DMS 273 (cell line): ENCODE results near the gene MAD1L1.

Source experiments
- DNase-seq: peaks from one replicate; lab custom pipeline; 2025; ENCODE audit not compliant: unreplicated experiment; lab: John Stamatoyannopoulos, UW

Gene MAD1L1

DNA sequence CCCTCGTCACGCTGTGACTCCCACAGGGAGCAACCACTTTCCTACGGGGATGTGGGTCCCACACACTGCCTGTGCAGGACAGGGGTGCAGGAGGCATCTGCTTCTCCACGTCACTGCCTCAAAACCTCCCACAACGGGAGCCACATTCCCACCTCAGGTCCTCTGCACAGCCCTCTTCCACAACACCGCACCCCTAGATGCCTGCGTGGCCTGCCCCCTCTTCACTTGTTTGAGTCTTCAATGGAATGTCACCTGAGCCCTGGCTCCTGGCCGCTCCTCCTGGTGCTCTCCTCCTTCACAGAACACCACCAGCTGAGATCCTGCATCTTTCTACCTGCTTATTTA lies 73.6 kb downstream of the MAD1L1 start:
- DNase-seq = no peak

DNA sequence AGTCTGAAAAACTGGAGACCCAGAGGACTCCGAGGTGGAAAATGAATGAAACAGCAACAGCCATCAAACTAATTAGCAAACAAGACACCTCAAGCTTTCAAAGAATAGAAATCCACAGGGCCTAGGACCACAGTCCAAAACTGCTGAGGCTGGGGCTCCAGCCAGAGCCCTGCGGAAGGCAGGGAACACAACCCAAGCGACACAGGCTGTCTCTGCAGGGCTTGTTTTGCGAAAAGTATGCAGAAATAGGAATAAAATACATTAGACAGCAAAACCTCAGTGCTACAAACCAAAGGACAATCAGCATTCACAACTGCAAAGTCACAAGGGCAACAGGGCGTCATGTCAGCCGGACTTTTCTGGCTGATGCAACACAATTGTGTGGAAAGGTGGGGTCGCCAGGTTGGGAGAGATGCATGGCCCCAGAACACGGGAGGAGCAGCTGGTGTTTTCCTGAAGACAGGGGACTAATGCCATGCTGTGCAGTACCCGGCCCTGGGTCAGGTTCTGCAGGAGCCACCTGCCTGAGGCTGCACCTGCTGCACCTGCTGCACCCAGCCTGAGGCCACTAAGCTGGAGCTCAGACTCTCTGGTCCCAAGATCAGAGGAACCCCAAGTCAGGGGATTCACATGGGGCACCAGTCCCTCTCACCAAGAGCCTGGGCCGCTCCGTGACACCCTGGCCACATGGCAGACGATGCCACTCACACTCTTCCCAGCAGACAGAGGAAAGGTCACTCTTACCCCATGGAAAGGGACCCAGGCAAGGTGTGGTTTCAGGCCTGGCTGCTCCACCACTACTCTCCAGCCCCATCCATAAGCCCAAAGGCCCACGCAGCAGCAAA lies 74.2 kb downstream of the MAD1L1 start:
- DNase-seq = peak; percentile 39

GRCh38 chr7:2157473-2158279 lies 75.1 kb downstream of the MAD1L1 start:
- peak; percentile 83 for DNase-seq

DNA sequence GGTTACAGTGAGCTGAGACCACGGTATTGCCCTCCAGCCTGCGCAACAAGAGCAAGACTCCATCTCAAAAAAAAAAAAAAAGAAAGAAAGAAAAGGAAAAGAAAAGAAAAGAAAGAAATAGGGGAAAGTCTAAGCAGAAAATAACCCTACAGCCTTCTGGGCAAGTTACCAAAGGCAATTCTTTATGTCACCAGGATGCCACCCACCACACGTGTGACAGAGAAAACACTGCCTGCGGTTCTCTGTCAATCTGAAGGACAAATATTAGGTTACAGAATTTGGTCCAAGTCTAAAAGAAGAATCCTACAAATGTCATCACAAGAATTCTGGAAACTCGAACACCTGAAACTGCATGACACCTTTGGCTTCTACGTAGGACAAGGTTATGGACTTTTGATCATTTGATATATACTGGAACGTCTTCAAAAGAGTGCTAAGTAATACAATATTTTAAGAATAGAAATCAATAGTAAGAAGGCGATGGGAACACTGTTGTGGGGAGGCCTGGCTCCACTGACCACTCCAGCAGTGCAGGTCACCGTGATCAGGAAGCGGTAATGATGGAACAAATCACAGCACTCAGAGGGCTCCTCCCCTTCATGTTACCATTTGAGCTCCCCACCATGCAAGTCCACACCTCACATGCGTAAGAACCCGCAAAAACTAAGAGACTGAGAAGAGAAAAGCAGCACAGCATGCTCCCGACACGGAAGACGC lies 75.8 kb downstream of the MAD1L1 start:
- no peak for DNase-seq

GRCh38 chr7:2154831-2155230 lies 77.9 kb downstream of the MAD1L1 start:
- DNase-seq = no peak

DNA sequence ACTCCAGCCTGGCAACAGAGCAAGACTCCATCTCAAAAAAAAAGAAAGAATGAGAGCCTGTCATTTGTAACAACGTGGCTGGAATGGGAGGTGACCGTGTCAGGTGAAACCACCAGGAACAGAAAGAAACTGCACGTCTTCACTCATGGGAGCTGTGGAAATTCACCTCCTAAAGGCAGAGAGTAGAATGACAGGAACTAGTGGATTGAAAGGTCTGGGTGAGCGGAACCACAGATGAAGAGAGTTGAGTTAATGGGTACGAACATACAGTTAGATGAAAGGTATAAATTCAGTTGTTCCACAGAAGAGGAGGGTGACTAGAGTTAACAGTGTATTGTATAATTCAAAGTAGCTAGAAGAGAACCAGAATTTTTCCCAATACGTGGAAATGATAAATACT lies 78.6 kb downstream of the MAD1L1 start:
- DNase-seq = no peak

- no peak for DNase-seq
Measured at GRCh38 chr7:2152646-2153045, 80.1 kb downstream of the MAD1L1 start.

DNA sequence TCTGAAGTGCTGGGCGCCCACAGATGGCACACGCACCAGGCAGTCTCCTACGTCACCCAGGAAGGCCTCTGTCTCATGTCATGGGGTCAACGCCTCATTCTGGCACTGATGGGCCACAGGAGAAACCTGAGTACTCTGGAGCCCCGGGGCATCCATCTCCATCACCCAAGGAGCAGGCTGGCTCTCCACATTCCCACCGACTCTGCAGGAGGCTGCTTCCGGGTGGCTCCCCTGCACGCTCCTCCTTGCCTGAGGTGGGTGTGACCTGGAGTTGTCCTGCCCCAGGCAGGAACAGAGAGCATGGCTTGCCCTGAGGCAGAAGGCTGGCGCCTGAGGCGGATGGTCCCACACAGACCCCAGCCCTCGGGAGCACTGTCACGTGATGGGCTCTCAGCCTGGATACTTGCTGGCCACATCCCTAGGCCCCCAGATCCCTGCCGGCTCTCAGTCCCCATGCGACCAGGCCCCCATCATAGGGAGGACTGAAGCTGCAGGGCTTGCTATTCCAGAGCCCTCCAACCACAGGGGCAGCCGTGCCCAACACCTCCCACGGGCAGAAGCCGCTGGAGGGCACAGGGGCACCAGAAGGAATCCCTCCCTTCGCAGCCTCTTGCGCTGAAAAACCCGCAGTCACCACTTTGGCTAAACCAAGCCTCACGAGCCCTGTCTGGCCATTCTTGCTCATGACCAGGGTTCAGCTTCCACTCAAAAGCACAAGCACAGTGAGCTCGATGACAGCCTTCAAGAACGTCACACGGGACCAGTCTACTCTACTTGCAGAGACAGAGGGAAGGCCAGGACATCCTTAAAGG lies 80.7 kb downstream of the MAD1L1 start:
- no peak for DNase-seq

DNA sequence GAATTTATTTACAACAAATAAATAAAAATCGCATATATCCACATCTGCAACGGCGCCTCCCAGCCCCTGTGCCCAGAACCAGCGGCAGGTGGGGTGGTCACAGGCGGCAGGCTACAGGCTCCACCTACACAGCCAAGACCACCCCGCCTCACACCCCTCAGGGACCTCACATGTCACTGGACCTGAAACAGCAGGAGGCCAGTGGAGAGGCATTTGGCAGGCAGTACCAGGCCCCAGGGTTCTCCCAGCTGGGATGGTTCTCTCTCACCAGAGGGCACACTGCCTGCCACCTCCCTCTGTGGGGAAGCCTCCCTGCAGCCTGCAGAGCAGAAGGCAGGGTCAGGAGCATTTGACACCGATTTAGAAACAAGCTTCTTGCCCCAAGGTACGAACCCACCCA lies 81.5 kb downstream of the MAD1L1 start:
- peak; percentile 52 for DNase-seq

- DNase-seq = no peak
Measured at GRCh38 chr7:2150445-2150815, 82.3 kb downstream of the MAD1L1 start.

DNA sequence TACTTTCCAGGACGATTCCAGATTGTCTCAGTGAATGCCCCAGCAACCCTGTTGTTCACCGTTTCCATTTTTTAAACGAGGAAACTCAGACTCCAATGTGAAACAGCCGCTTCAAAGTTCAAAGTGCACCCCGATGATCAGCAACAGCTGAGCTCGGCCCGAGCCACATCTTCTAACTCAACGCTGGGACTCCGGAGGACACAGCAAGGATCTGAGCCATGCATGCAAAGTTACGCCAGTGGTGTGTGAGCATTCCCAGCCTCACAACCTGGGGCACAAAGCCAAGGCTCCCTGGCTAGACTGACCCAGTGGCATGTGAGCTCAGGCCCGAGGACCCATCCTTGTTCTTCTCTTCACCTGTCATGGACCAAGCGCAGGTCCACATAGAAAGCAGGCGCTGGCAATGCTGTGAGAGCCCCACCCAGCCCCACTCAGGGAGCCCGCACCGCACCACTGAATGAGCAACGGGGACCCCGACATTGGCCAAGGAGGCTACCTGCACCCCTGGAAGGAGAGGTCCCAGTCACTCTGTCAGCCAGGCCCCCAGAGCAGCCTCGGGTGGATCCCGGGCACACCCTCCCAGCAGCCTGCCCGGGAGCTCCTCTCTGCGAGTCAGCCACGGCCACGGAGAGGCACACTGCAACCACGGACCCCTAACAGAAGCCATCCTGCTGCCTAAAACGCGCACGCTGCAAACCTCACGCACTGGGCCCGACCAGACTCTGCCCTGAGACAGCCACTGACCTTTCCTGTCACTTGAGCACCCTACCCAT lies 82.9 kb downstream of the MAD1L1 start:
- no peak for DNase-seq

DNA sequence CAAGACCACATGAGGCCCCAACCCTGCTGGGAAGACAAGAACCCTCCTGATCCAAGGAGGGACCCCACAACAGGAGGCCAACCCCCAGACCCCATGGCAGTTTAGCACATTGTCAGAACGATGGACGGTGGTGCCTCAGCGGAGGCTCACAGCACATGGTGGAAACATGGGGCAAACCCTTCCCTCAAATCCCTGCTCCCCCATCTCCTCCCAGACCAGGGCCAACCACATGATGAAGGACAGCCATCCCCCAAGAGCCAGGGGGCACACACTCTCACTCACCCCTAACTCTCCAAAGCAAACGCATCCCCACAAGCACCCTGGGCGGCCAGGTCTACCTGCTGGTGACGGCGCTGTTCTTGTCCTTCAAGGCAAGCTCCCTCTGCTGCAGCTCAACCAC lies 83.9 kb downstream of the MAD1L1 start:
- DNase-seq = no peak

DNA sequence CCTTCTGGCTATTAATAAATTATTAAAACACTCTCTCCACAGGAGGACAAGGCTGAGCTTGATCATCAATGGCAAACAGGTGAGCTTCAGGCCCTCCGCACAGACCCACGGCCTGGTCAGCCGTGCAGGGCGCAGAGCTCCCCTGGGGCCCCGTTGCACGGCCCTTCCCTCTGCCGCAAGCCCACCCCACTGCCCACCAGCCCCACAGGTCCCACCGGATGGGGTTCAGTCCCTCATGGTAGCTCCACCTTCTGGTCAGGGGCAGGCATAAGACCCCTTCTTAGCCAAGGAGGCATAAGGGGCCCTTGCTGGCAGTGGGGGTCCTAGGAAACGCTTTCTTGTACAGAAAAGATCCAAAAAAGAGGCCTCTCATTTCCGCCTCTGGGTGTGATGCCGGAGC lies 84.6 kb downstream of the MAD1L1 start:
- no peak for DNase-seq

DNA sequence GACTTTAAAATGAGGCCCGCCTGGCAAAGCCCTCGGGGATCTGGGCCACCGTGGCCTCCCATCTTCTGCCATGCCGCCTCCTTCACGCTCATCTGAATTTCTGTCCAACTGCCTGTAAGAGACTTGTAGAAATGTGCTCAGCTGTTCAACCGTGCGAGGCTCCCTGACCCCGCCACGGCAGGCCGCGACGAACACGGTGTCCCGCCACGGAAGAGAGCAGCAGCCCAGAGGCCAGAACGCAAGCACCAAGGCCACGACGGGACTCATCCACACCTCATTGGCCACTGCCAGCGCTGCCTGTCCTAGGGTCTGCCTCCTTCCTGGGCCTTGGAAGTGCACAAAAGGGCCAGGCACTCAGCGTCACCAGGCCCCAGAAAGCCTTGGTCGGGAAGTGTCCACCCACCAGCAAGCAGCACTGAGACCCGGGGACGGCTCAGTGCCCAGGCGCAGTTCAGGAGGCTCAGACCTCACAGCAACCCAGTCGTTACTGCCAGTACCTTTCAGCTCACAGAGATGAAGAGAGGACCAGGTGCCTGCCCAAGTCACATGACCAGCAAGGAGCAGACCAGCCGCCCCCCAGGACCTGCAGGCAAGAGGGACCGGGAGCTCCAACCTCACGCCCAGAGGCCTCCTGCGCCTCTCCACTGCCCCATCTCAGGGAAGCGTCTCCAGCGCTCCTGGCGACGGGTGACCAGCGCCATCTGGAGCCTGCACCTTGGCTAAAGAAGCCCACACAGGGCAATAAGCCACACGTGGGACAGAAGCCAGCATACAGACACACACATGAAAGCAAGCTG lies 85.9 kb downstream of the MAD1L1 start:
- no peak for DNase-seq

GRCh38 chr7:2145835-2146580 lies 86.7 kb downstream of the MAD1L1 start:
- DNase-seq = no peak

DNA sequence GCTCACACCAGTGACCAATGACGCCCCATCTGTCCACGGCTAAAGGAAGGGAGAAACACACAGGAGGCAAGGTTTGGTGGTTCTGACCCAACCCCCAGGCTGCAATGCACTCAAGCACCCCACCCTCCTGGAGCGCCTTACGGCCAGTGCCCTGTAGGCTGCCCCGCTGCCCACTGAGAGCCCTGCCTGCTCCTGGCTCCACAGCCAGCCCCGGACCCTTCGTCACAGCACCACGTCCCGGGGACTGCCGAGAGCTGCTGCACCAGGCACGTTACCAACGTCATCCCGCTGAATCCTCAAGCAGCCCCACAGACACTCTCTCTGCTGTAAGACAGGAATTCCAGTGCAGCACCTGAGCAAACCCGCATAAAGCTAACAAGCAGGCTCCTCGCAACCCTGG lies 87.8 kb downstream of the MAD1L1 start:
- DNase-seq = no peak

- no peak for DNase-seq
Measured at GRCh38 chr7:2143981-2144595, 88.7 kb downstream of the MAD1L1 start.

DNA sequence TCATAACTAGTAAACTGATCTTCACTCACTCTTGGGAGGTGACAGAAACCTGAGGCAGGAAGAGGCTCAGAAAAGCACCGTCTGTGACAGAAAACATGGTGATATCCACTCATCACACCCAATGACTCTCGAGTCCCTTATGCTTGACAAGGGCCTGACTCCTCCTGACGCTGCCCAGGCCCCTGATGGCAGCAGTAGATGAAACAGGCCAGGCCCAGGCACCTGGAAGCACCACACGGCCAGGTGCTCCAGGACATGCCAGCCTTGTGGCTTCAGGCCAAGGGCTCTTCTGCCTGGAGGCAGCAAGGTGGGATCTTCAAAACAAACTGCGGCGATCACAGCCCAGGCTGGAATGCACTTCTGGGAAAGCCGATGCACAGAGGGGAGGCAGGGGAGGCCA lies 89.3 kb downstream of the MAD1L1 start:
- DNase-seq = no peak
